Fibroblast of lung (primary cell): ENCODE data around the gene TMEM161A. TPM values are rescaled to one million over a fixed set of nuclear protein-coding genes. Genes with fewer than 3 reads are reported as not detected.

Experiments
- DNase-seq, 2 donors: peaks; one replicate each; pipeline versions ENCODE4 v3.0.0 to v3.0.0-alpha.2; 2010; ENCODE audit warnings: low read depth in 2 of 2
- H2AFZ ChIP-seq: 2 replicates; pipeline ENCODE4 v1.5.1; 2012; ENCODE audit warnings: low read length, control low read depth, inconsistent platforms
- H3K27ac ChIP-seq: 2 replicates; pipeline ENCODE4 v1.5.1; 2011; ENCODE audit warnings: low read length, control low read depth; ENCODE audit not compliant: insufficient read depth
- H3K27me3 ChIP-seq: 2 replicates; pipeline ENCODE4 v1.5.1; 2011; ENCODE audit warnings: mild to moderate bottlenecking, low read length; ENCODE audit not compliant: control insufficient read depth, insufficient read depth
- H3K36me3 ChIP-seq: 2 replicates; pipeline ENCODE4 v1.5.1; 2011; ENCODE audit warnings: low read length; ENCODE audit not compliant: control insufficient read depth, insufficient read depth
- H3K4me1 ChIP-seq: 2 replicates; pipeline ENCODE4 v1.5.1; 2011; ENCODE audit warnings: low read length; ENCODE audit not compliant: control insufficient read depth, insufficient read depth; ENCODE audit errors: extremely low read depth
- H3K4me2 ChIP-seq: 2 replicates; pipeline ENCODE4 v1.5.1; 2011; ENCODE audit warnings: low read length, control low read depth; ENCODE audit not compliant: insufficient read depth; ENCODE audit errors: extremely low read depth
- H3K4me3 ChIP-seq, 4 experiments: fragments of 200-600 bp in 1 of 4; sonication (generic) in 1 of 4; replicated peaks in 1 of 4; 2 replicates each; pipeline ENCODE4 v1.5.1; 2011 to 2016; ENCODE audit warnings: low read length in 4 of 4, low read depth in 3 of 4, mild to moderate bottlenecking in 3 of 4, control low read depth in 2 of 4, inconsistent platforms in 1 of 4, mixed read lengths in 1 of 4; ENCODE audit not compliant: insufficient read depth in 1 of 4; ENCODE audit errors: control extremely low read depth in 1 of 4
- H3K79me2 ChIP-seq: 2 replicates; pipeline ENCODE4 v1.5.1; 2012; ENCODE audit warnings: mild to moderate bottlenecking, low read length, inconsistent platforms; ENCODE audit not compliant: control insufficient read depth, insufficient read depth
- H3K9ac ChIP-seq: 2 replicates; pipeline ENCODE4 v1.5.1; 2011; ENCODE audit warnings: mild to moderate bottlenecking, low read length, control low read depth; ENCODE audit not compliant: insufficient read depth
- H3K9me3 ChIP-seq: 2 replicates; pipeline ENCODE4 v1.5.1; 2012; ENCODE audit warnings: low read depth, low read length; ENCODE audit not compliant: control insufficient read depth, insufficient read depth
- H4K20me1 ChIP-seq: 2 replicates; pipeline ENCODE4 v1.5.1; 2011; ENCODE audit warnings: low read length; ENCODE audit not compliant: control insufficient read depth, insufficient read depth; ENCODE audit errors: extremely low read depth
- CTCF ChIP-seq, 2 donors: IDR thresholded peaks in 1 of 2; conservative IDR thresholded peaks in 1 of 2; 1 replicate in 1 of 2; 2 replicates in 1 of 2; pipeline ENCODE4 v1.5.1; 2011 to 2012; ENCODE audit warnings: low read length in 2 of 2, control low read depth in 1 of 2, inconsistent platforms in 1 of 2, low read depth in 1 of 2, mild to moderate bottlenecking in 1 of 2
- EZH2 ChIP-seq: IDR thresholded peaks from 2 replicates; pipeline ENCODE4 v1.5.1; 2012; ENCODE audit warnings: low read length, control low read depth, mild to moderate bottlenecking; ENCODE audit errors: missing control alignments
- polyA plus RNA-seq, 2 donors: library from polyadenylated mRNA; depleted of rRNA in 1 of 2; stranded (reverse) in 1 of 2; unstranded in 1 of 2; fragments of >200 nt; gene quantifications; 2 replicates each; pipeline ENCODE4 v1.2.1, GENCODE V29; 2011 to 2012; ENCODE audit warnings: missing spikeins in 1 of 2
- total RNA-seq: library from RNA; depleted of rRNA; stranded (reverse); fragments of >200 nt; gene quantifications from 2 replicates; pipeline ENCODE4 v1.2.1, GENCODE V29; 2014

The TMEM161A gene
- total and polyA plus RNA-seq, 2 donors (not counting 1 experiment from before 2014, with no cell fraction given), result 9.4 to 23.8 TPM

GRCh38 chr19:19171821-19172532 is 33.7 kb upstream of the TMEM161A start:
- peaks cover 2% of the 10 kb centered on the region for H3K36me3 ChIP-seq
- no peak overlapping the region for H3K4me3 ChIP-seq
- no peaks in the 10 kb centered on the region for H4K20me1 ChIP-seq
- no peaks in the 10 kb centered on the region for H3K9me3 ChIP-seq
- no peak overlapping the region for H3K27ac ChIP-seq
- H2AFZ ChIP-seq, result no peak overlapping the region
- TF ChIP-seq EZH2, result no peak
- no peak for TF ChIP-seq CTCF (conservative IDR thresholded peaks at IDR 0.05 in 1 of 2, IDR thresholded peaks at IDR 0.05 in 1 of 2; ENCODE audit: low read depth in 1 of 2, low read length in 2 of 2)
- no peak overlapping the region for H3K4me2 ChIP-seq
- no peaks in the 10 kb centered on the region for H3K79me2 ChIP-seq
- H3K27me3 ChIP-seq, result no peaks in the 10 kb centered on the region
- no peak overlapping the region for H3K9ac ChIP-seq
- peak; percentile 31 to 77 for DNase-seq
- peaks cover 3% of the 10 kb centered on the region for H3K4me1 ChIP-seq

- no peak overlapping the region for H3K9ac ChIP-seq
- H3K27me3 ChIP-seq, result no peaks in the 10 kb centered on the region
- H2AFZ ChIP-seq, result no peak overlapping the region
- TF ChIP-seq CTCF (conservative IDR thresholded peaks at IDR 0.05 in 1 of 2, IDR thresholded peaks at IDR 0.05 in 1 of 2; ENCODE audit: low read depth in 1 of 2, low read length in 2 of 2), result no peak
- TF ChIP-seq EZH2, result no peak
- H3K36me3 ChIP-seq, result no peaks in the 10 kb centered on the region
- no peak overlapping the region for H3K27ac ChIP-seq
- DNase-seq, result peak in 1 of 2 donors; percentile 11
- no peaks in the 10 kb centered on the region for H4K20me1 ChIP-seq
- H3K79me2 ChIP-seq, result no peaks in the 10 kb centered on the region
- H3K4me2 ChIP-seq, result no peak overlapping the region
- no peak overlapping the region for H3K4me3 ChIP-seq
- H3K9me3 ChIP-seq, result no peaks in the 10 kb centered on the region
- H3K4me1 ChIP-seq, result peaks cover 3% of the 10 kb centered on the region
These were observed 32.8 kb upstream of the TMEM161A start for GRCh38 chr19:19170873-19171672.

- peak within 1 kb of the TSS in 1 of 4 experiments; percentile 34 for H3K4me3 ChIP-seq
- no peak for TF ChIP-seq EZH2
- no peak for TF ChIP-seq CTCF (conservative IDR thresholded peaks at IDR 0.05 in 1 of 2, IDR thresholded peaks at IDR 0.05 in 1 of 2; ENCODE audit: low read depth in 1 of 2, low read length in 2 of 2)
These were observed 32.0 kb upstream of the TMEM161A start, which contains the start of gene MEF2B for GRCh38 chr19:19170053-19170872. TSS of gene MEF2B (minus strand) at chr19:19170263. CDS start at chr19:19150735, 19,528 bp downstream.

More at GRCh38 chr19:19170053-19170872, 32.0 kb upstream of the TMEM161A start, which contains the start of gene MEF2B:
- Histone ChIP-seq H3K36me3 (no peaks in the 10 kb centered on the region), H3K9me3 (no peaks in the 10 kb centered on the region), H3K4me2 (peak within 1 kb of the TSS; percentile 35), H3K79me2 (no peaks in the 10 kb centered on the region), H2AFZ (no peak within 1 kb of the TSS), H3K27ac (no peak within 1 kb of the TSS), H3K27me3 (no peaks in the 10 kb centered on the region), H3K4me1 (peaks cover 3% of the 10 kb centered on the region), H3K9ac (no peak within 1 kb of the TSS), H4K20me1 (no peaks in the 10 kb centered on the region)
- peak; percentile 55 to 59 for DNase-seq
